T-helper 2 cell treated with Interferon-gamma antibody and Interleukin-4, amounts not matched to agents 5 μg/mL and 100 μg/mL, for 36 hours (primary cell): Measurements from ENCODE around the gene ANKS1B.

Source experiments
- DNase-seq: peaks from one replicate; pipeline ENCODE4 v3.0.0; 2021; ENCODE audit warnings: low spot score
- H3K27ac Mint-ChIP-seq: one replicate; pipeline ENCODE4 v1.8.0; 2021; ENCODE audit warnings: mild to moderate bottlenecking, mixed read lengths
- H3K27me3 Mint-ChIP-seq: one replicate; pipeline ENCODE4 v1.8.0; 2021; ENCODE audit warnings: low read depth, mixed read lengths
- H3K36me3 Mint-ChIP-seq: one replicate; pipeline ENCODE4 v1.8.0; 2021; ENCODE audit warnings: low read depth, mixed read lengths
- H3K4me1 Mint-ChIP-seq: one replicate; pipeline ENCODE4 v1.8.0; 2021; ENCODE audit warnings: low read depth, mixed read lengths
- H3K4me3 Mint-ChIP-seq: one replicate; pipeline ENCODE4 v1.8.0; 2022; ENCODE audit warnings: mild to moderate bottlenecking, moderate library complexity, mixed read lengths
- H3K9me3 Mint-ChIP-seq: one replicate; pipeline ENCODE4 v1.8.0; 2021; ENCODE audit warnings: mixed read lengths

Gene ANKS1B

DNA sequence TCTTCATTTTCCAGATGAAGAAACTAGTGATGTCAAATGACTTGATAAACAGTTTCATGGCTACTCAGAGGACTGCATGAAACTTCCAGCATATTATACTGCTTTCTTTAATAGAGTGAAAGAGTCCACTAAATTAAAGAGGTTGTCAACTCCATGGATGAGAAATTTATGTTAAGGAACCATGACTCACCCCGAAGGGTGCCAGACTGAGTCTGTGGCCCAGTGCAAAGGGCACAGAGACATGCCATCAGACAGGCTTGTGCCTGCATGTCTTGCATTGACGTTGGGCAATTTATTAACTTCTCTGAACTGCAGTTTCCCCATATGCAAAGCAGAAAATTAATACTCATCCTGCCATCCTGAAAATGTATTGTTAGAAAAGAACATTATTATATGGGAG lies 957.3 kb downstream of the ANKS1B start:
- no peak overlapping the region for H3K27ac Mint-ChIP-seq
- no peaks in the 10 kb centered on the region for H3K4me1 Mint-ChIP-seq
- H3K27me3 Mint-ChIP-seq, result no peaks in the 10 kb centered on the region
- no peak overlapping the region for H3K4me3 Mint-ChIP-seq
- no peaks in the 10 kb centered on the region for H3K9me3 Mint-ChIP-seq
- DNase-seq, result no peak
- H3K36me3 Mint-ChIP-seq, result no peaks in the 10 kb centered on the region

DNA sequence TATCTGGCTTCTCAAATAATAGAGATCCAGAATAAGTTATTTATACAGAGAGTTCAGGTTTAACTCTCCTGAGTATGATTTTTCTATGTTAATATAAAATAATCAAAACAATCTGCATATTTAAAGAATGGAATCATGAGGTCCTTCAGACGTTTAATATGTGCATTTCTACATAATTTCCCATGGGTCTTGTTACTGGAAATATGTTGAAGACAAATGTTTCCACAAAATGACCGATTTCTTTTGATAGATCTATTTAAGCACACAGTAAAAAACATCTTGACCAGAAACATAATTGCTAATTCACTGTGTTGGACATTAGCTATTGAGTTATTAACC lies 957.7 kb downstream of the ANKS1B start:
- H3K27ac Mint-ChIP-seq, result no peak overlapping the region
- H3K4me1 Mint-ChIP-seq, result no peaks in the 10 kb centered on the region
- no peak overlapping the region for H3K4me3 Mint-ChIP-seq
- DNase-seq, result no peak
- H3K27me3 Mint-ChIP-seq, result no peaks in the 10 kb centered on the region
- H3K36me3 Mint-ChIP-seq, result no peaks in the 10 kb centered on the region
- no peaks in the 10 kb centered on the region for H3K9me3 Mint-ChIP-seq

DNA sequence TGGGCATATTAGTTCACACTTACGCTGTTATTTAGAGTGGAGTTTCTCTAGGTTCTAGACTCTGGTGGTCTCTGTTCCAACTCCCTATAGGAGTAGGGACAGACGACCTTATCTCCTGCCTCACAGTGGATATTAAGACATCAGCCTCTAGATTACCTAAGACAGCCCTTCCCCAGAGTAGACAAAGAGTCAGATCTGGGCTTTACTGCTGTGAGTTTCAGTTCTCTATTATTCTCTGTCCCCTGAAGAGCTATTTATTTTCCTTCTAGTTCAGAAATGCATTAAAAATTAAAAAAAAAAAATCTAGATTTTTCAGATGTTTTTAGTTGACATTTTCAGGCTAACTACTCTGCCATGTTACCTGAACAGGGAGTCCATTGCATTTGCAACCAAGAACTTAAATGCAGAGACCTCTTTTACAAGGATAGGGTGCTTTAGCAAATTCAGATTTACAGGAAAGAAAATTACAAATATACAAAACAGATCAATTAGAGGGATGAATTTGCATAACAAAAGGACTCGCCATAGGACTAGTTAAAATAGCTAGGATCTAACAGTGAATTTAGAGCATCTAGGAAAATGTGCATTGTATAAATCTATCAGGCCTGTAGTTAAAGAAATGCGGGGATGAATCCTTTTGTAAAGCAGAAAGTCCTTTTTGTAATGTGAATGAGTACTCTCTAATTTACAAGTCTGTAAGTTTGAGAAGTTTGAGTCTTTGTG lies 958.2 kb downstream of the ANKS1B start:
- H3K4me1 Mint-ChIP-seq, result no peaks in the 10 kb centered on the region
- no peaks in the 10 kb centered on the region for H3K27me3 Mint-ChIP-seq
- H3K4me3 Mint-ChIP-seq, result no peak overlapping the region

DNA sequence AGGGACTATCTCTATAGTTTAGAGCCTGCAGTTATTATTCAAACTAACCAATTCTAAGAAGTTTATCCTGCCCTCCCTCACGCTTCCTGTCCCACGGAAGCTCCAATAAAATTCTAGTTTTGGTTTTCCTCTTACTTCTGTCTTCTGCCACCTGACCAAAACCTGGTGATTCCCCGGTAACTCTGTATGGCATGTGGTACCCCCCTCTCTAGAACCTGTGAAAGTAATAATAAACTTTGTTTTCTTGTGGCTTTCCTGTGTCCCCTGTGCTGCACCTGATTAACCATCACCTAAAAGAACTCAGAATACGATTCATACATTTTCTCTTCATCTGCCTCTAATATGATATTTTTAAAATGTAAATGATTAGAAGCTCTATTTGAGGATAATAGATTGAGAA lies 959.9 kb downstream of the ANKS1B start:
- H3K4me3 Mint-ChIP-seq, result no peak overlapping the region
- no peaks in the 10 kb centered on the region for H3K27me3 Mint-ChIP-seq
- H3K27ac Mint-ChIP-seq, result no peak overlapping the region
- H3K4me1 Mint-ChIP-seq, result no peaks in the 10 kb centered on the region
- H3K36me3 Mint-ChIP-seq, result no peaks in the 10 kb centered on the region
- no peak for DNase-seq
- H3K9me3 Mint-ChIP-seq, result no peaks in the 10 kb centered on the region

More for the DNA sequence above, 958.2 kb downstream of the ANKS1B start:
- H3K36me3 Mint-ChIP-seq, result no peaks in the 10 kb centered on the region
- DNase-seq, result no peak
- no peak overlapping the region for H3K27ac Mint-ChIP-seq
- H3K9me3 Mint-ChIP-seq, result no peaks in the 10 kb centered on the region

DNA sequence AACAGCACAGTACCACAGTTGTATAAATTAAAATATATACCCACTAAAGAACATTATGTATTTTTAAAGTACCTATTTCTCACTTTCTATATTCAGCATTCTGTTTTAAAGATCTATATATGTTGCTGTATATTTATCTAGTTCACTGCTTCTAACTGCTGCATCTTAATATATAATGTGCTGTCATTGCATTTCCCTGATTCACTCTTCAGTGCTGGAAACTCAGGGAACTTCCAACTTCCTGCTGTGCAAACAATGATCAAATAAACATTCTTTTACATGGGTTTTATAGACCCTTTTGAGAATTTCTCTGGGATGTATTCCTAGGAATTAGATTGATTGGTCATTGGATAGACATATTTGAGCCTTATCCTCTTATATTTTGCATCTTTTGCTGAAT lies 960.5 kb downstream of the ANKS1B start:
- Mint-ChIP-seq H3K27me3 (no peaks in the 10 kb centered on the region), H3K4me1 (no peaks in the 10 kb centered on the region), H3K27ac (no peak overlapping the region), H3K4me3 (no peak overlapping the region), H3K36me3 (no peaks in the 10 kb centered on the region), H3K9me3 (no peaks in the 10 kb centered on the region)
- DNase-seq, result no peak

DNA sequence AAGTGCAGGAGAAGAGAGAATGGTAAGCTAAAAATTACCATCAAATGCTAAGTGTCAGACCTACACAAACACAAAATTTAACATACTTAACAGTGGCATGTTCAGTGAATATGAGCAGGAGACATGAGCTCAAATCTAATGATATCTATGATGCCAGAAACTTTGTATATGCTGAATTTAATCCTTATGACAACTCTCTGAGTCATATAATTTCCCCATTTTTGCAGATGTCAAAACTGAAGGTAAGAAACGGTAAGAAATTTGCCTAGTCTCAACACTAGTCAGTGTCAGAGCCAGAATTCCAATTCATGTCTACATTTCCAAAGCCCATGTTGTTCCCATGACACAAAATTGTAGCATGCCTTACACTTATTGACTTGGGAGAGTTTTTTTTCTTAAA lies 963.9 kb downstream of the ANKS1B start:
- no peaks in the 10 kb centered on the region for H3K9me3 Mint-ChIP-seq
- no peak overlapping the region for H3K4me3 Mint-ChIP-seq
- no peak overlapping the region for H3K27ac Mint-ChIP-seq
- H3K4me1 Mint-ChIP-seq, result no peaks in the 10 kb centered on the region
- DNase-seq, result no peak
- no peaks in the 10 kb centered on the region for H3K27me3 Mint-ChIP-seq
- no peaks in the 10 kb centered on the region for H3K36me3 Mint-ChIP-seq

DNA sequence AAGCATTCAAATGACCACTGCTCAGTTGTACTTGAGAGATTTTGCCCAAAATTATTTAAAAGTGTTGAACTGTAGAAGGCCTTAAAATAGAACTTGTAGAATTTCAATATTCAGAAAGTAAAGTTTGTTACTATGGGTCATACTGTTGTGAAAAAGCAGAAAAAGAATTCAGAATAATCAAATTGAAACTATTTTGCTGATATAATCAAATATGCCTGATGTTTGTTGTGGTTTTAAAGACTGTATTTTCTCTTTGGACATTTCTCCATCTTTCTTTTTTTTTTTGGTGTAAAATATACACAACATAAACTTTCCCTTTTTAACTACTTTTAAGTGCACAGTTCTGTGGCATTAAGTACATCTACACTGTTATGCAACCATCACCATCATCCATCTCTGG lies 964.9 kb downstream of the ANKS1B start:
- H3K4me1 Mint-ChIP-seq, result no peaks in the 10 kb centered on the region
- H3K9me3 Mint-ChIP-seq, result no peaks in the 10 kb centered on the region
- H3K4me3 Mint-ChIP-seq, result no peak overlapping the region
- no peaks in the 10 kb centered on the region for H3K36me3 Mint-ChIP-seq
- no peak overlapping the region for H3K27ac Mint-ChIP-seq
- DNase-seq, result no peak
- no peaks in the 10 kb centered on the region for H3K27me3 Mint-ChIP-seq

DNA sequence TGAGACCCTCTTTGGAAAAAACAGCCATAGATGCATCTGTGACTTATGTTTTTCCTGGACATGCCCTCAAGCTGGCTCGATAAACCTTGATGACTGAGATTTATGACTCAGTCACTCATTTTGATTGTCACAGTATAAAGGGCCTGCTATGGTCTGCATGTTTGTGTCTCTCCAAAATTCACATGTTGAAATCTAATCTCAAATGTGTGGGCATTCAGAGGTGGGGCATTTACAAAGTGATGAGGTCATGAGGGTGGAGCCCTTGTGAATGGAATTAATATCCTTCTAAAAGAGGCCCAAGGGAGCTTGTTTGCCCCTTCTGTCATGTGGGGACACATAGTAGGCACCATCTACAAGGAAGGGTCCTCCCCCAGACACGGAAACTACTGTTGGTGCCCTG lies 966.8 kb downstream of the ANKS1B start:
- no peak overlapping the region for H3K27ac Mint-ChIP-seq
- no peaks in the 10 kb centered on the region for H3K9me3 Mint-ChIP-seq
- H3K27me3 Mint-ChIP-seq, result no peaks in the 10 kb centered on the region
- H3K4me3 Mint-ChIP-seq, result no peak overlapping the region
- no peak for DNase-seq
- H3K36me3 Mint-ChIP-seq, result no peaks in the 10 kb centered on the region
- no peaks in the 10 kb centered on the region for H3K4me1 Mint-ChIP-seq

DNA sequence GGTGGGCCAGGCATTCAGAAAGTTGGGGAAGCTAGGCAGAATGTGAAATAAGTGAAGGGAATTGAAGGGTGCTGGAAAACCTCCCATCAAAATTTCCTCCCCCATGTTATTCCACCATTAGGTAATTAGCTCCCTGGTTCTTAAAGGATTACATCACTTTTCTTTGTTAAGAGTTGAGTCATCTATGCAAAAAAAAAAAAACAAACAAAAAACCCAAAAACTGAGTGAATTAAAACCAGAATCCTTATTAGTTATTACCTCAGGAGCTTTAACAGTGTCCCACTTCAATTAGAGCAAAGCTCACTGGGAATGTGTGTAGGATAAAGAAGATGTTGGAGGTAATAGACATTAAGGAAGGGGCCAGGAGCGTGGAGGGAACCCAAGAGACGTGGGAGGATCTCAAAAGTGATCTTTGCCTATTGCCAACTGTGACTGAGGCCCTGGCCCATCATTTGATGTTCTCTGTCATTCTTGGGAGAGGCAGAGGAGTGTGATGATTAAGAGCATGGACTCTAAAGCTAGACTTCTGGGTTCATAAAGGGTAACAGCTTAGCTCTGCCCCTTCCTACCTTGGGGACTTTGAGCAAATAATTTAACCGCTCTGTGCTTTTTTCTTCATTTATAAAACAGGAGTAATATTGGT lies 975.0 kb downstream of the ANKS1B start:
- no peaks in the 10 kb centered on the region for H3K9me3 Mint-ChIP-seq
- H3K27me3 Mint-ChIP-seq, result no peaks in the 10 kb centered on the region
- no peak overlapping the region for H3K27ac Mint-ChIP-seq
- no peaks in the 10 kb centered on the region for H3K4me1 Mint-ChIP-seq
- no peak for DNase-seq
- no peak overlapping the region for H3K4me3 Mint-ChIP-seq
- no peaks in the 10 kb centered on the region for H3K36me3 Mint-ChIP-seq

DNA sequence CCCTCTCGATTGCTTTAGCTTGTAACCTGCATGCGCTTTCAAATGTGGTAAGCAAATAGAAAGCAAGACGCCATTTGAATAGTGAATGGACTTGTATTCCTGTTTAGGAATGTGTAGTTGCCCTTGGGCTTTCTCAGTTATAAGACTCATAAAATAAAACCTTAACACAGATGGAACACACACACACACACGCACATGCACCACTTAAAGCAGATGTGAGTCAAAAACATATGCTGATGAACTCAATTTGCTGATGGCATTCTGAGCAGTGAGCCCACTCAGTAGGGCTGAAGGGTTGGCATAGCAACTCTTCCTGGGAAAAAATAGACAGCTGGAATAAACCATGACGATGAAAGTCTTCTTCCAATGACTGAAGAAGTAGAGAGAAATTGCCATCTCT lies 979.1 kb downstream of the ANKS1B start:
- Mint-ChIP-seq H3K36me3 (no peaks in the 10 kb centered on the region), H3K9me3 (no peaks in the 10 kb centered on the region), H3K4me3 (no peak overlapping the region), H3K4me1 (no peaks in the 10 kb centered on the region), H3K27ac (no peak overlapping the region), H3K27me3 (no peaks in the 10 kb centered on the region)
- DNase-seq, result no peak

DNA sequence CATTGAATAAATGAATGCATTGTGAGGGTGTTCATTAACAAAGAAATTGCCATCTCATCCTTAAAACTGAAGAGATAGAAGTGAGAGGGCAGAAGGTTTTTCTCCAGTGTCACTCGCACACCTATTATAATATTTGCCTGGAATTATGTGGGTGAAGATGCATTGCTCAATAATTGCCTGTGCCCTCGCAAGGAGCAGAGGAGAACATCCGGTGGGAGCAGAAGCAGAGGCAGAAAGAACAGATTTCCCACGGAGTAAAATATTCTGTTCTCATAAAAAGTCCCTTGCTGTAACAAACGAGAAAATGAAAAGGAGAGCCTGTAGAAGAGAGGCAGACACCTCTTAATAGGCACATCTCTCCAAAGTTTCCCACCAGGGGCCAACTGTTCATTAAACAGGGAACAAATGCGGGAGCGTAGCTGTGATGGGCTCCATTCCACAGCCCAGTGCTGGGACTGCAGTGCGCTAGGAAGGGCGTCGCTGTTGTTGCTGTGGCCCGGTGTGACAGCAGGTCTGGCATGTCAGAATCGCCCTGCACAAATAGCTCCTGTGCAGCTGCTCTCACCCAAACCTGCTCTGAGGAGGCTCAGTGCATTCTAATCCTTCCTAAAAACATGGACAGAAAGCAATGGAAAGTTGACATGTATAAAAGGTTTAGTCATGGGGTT lies 979.8 kb downstream of the ANKS1B start:
- Mint-ChIP-seq H3K27me3 (peaks cover under 1% of the 10 kb centered on the region), H3K36me3 (no peaks in the 10 kb centered on the region), H3K4me1 (no peaks in the 10 kb centered on the region), H3K9me3 (no peaks in the 10 kb centered on the region), H3K27ac (no peak overlapping the region), H3K4me3 (no peak overlapping the region)
- no peak for DNase-seq

DNA sequence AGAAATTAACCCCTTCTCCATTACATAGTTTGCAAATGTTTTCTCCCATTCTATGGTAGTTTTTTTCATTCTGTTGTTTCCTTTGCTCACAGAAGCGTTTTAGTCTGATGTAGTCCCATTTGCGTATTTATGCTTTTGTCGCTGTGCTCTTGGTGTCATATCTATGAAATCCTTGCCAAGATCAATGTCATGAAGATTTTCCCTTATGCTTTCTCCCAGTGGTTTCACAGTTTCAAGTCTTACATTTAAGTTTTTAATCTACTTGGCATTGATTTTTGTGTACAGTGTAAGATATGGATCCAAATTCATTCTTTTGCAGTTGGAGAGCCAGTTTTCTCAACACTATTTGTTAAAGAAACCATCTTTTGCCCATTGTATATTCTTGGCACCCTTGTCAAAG lies 982.0 kb downstream of the ANKS1B start:
- Mint-ChIP-seq H3K27ac (no peak overlapping the region), H3K36me3 (no peaks in the 10 kb centered on the region), H3K4me1 (no peaks in the 10 kb centered on the region), H3K27me3 (peaks cover 6% of the 10 kb centered on the region), H3K9me3 (no peaks in the 10 kb centered on the region), H3K4me3 (no peak overlapping the region)
- DNase-seq, result no peak

DNA sequence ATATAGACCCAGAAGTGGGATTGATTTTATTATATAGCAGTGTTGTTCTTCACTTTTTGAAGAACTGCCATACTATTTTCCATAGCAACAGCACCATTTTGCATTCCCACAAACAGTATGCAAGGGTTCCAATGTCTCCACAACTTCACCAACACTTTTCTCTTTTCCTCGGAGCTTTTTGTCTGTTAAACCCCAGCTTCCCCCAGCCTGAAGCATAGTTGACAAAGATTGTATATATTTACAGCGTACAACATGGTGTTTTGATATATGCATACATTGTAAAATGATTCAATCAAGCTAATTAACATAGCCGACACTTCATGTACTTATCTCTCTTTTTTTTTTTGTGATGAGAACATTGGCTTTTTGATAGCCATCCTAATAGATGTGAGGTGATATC lies 982.6 kb downstream of the ANKS1B start:
- no peak for DNase-seq
- no peaks in the 10 kb centered on the region for H3K9me3 Mint-ChIP-seq
- H3K4me1 Mint-ChIP-seq, result no peaks in the 10 kb centered on the region
- H3K4me3 Mint-ChIP-seq, result no peak overlapping the region
- H3K27ac Mint-ChIP-seq, result no peak overlapping the region
- H3K27me3 Mint-ChIP-seq, result peaks cover 6% of the 10 kb centered on the region
- no peaks in the 10 kb centered on the region for H3K36me3 Mint-ChIP-seq

DNA sequence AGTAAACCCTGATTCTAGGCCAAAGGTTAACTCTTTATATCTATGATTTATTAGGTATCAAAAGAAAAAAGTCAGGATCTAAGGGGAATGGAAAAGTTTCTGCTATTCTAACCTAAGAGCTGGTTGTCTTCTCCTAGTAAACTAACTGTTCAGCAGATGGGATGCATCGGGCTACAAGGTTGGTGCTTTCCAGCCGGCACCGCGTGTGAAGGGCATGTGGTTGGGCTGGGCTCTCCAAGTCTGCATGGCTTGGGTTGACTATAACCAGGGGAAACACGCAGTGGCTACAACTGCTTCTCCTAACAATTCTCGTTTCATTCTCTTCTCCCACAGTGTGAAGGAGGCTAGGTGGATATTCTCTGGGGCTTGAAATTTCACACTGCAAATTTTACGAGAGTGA lies 985.2 kb downstream of the ANKS1B start:
- no peak for DNase-seq
- Mint-ChIP-seq H3K27me3 (peaks cover 6% of the 10 kb centered on the region), H3K4me3 (no peak overlapping the region), H3K36me3 (no peaks in the 10 kb centered on the region), H3K27ac (no peak overlapping the region), H3K4me1 (no peaks in the 10 kb centered on the region), H3K9me3 (no peaks in the 10 kb centered on the region)
